ENCODE data around the gene ARHGEF4. TPM values are rescaled to one million over a fixed set of nuclear protein-coding genes. Genes with fewer than 3 reads are reported as not detected.

ARHGEF4 gene
- total and polyA plus RNA-seq, 2 donors from 2014 or later = 0.90 to 0.94 TPM

DNA sequence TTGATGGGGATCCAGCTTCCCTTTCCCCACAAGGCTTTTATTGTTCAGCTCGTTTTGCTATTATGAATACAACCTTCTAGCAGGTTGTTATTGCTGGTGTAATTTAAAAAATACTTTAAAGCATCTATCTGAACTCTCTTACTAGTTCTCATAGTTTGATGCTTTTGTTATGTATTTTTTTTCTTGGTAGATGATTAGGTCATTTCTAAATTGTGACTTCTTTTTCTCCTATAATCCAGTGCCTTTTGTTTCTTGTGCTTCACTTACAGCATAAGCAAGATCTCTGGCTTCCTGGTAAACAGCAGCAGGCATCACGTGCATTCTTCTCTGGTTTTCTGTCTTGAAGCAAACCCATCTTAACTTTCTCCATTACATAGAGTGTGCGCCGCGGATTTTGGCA lies 160.5 kb downstream of the ARHGEF4 start:
- no peak for DNase-seq
- TF ChIP-seq, protein P1, sequence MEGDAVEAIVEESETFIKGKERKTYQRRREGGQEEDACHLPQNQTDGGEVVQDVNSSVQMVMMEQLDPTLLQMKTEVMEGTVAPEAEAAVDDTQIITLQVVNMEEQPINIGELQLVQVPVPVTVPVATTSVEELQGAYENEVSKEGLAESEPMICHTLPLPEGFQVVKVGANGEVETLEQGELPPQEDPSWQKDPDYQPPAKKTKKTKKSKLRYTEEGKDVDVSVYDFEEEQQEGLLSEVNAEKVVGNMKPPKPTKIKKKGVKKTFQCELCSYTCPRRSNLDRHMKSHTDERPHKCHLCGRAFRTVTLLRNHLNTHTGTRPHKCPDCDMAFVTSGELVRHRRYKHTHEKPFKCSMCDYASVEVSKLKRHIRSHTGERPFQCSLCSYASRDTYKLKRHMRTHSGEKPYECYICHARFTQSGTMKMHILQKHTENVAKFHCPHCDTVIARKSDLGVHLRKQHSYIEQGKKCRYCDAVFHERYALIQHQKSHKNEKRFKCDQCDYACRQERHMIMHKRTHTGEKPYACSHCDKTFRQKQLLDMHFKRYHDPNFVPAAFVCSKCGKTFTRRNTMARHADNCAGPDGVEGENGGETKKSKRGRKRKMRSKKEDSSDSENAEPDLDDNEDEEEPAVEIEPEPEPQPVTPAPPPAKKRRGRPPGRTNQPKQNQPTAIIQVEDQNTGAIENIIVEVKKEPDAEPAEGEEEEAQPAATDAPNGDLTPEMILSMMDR (IDR thresholded peaks at IDR 0.05; ENCODE audit: borderline replicate concordance, extremely low read depth, insufficient read depth) = no peak
- intact Hi-C loops (cut with DNase I) = no loop called here
- FAIRE-seq = no peak
- no peak overlapping the region for H3K9ac ChIP-seq (ENCODE audit: low read length in 3 of 3)
- H3K4me3 ChIP-seq (ENCODE audit: low read length in 3 of 3) = no peak overlapping the region
- H3K4me1 ChIP-seq (ENCODE audit: control insufficient read depth in 2 of 3, insufficient read depth in 2 of 3, low read depth in 1 of 3, low read length in 3 of 3) = no peaks in the 10 kb centered on the region
- H3K36me3 ChIP-seq (ENCODE audit: control insufficient read depth in 2 of 3, insufficient read depth in 3 of 3, low read length in 3 of 3) = no peaks in the 10 kb centered on the region
- no peaks in the 10 kb centered on the region for H3K27me3 ChIP-seq (ENCODE audit: control insufficient read depth, insufficient read depth, low read length)
- no peaks in the 10 kb centered on the region for H3K9me3 ChIP-seq (ENCODE audit: control insufficient read depth in 2 of 3, insufficient read depth in 1 of 3, low read length in 3 of 3)
- H3K27ac ChIP-seq (ENCODE audit: low read depth in 2 of 2, low read length in 2 of 2) = no peak overlapping the region

DNA sequence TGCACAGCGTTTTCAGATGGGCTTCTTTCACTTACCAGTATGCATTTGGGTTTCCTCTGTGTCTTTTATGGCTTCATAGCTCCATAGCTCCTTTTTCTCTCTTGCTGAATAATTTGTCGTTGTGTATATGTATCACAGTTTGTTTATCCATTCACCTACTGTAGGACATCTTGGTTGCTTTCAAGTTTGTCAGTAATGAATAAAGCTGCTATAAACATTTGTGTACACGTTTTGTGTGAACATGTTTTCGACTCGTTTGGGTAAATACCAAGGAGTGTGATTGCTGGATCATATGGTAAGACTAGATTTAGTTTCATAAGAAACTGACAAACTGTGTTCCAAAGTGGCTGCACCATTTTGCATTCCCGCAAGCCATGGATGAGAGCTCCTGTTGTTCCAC lies 161.8 kb downstream of the ARHGEF4 start:
- no peaks in the 10 kb centered on the region for H3K36me3 ChIP-seq (ENCODE audit: control insufficient read depth in 2 of 3, insufficient read depth in 3 of 3, low read length in 3 of 3)
- H3K27me3 ChIP-seq (ENCODE audit: control insufficient read depth, insufficient read depth, low read length) = no peaks in the 10 kb centered on the region
- H3K4me1 ChIP-seq (ENCODE audit: control insufficient read depth in 2 of 3, insufficient read depth in 2 of 3, low read depth in 1 of 3, low read length in 3 of 3) = no peaks in the 10 kb centered on the region
- H3K9ac ChIP-seq (ENCODE audit: low read length in 3 of 3) = no peak overlapping the region
- H3K27ac ChIP-seq (ENCODE audit: low read depth in 2 of 2, low read length in 2 of 2) = no peak overlapping the region
- no peak overlapping the region for H3K4me3 ChIP-seq (ENCODE audit: low read length in 3 of 3)
- FAIRE-seq (no peak), DNase-seq (no peak)
- intact Hi-C loops (cut with DNase I) = no loop called here
- TF ChIP-seq, protein P1 (IDR thresholded peaks at IDR 0.05; ENCODE audit: borderline replicate concordance, extremely low read depth, insufficient read depth) = no peak
- H3K9me3 ChIP-seq (ENCODE audit: control insufficient read depth in 2 of 3, insufficient read depth in 1 of 3, low read length in 3 of 3) = no peaks in the 10 kb centered on the region

DNA sequence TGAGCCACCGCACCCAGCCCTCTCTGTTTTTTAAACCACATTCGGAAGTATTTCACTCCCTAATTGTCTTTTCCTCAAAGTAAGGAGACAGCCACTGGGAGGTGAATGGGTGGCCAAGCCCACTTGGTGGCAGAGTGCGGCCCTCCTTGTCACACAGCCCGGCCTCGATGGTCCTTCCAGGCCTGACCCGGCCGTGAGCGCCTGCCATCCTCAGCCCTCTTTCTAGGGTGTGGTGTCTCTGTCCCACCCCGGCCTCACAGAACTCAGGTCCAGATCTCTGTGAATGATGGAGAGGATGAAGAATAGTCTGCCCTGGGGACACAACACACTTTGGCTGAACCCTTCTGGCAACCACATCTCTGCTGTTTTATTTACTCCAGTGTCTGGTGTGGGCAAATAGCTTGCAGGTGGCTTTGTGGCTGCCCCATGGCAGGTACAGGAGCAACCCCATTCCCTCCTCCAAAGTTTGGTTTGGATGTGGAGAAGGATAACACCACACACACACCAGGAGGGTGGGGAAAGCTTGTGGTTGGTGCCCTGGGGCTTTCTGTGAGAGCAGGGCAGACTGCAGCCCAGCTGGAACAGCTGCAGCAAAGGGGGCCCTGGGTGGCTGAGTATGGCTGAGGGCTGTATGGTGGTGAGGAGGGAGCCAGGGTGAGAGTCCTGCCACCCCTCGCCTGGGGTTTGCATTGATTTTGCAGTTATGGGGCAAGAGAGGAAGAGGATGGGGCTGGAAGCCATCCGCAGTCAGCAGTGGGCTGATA lies 167.9 kb downstream of the ARHGEF4 start:
- no peaks in the 10 kb centered on the region for H3K27me3 ChIP-seq (ENCODE audit: control insufficient read depth, insufficient read depth, low read length)
- no peak overlapping the region for H3K9ac ChIP-seq (ENCODE audit: low read length in 3 of 3)
- no peak overlapping the region for H3K4me3 ChIP-seq (ENCODE audit: low read length in 3 of 3)
- intact Hi-C loops (cut with DNase I) = no loop called here
- H3K4me1 ChIP-seq (ENCODE audit: control insufficient read depth in 2 of 3, insufficient read depth in 2 of 3, low read depth in 1 of 3, low read length in 3 of 3) = no peaks in the 10 kb centered on the region
- TF ChIP-seq, protein P1 (IDR thresholded peaks at IDR 0.05; ENCODE audit: borderline replicate concordance, extremely low read depth, insufficient read depth) = no peak
- FAIRE-seq (no peak), DNase-seq (no peak)
- no peaks in the 10 kb centered on the region for H3K36me3 ChIP-seq (ENCODE audit: control insufficient read depth in 2 of 3, insufficient read depth in 3 of 3, low read length in 3 of 3)
- peaks cover 0 to 2% (median 0%) of the 10 kb centered on the region in 3 donors for H3K9me3 ChIP-seq (ENCODE audit: control insufficient read depth in 2 of 3, insufficient read depth in 1 of 3, low read length in 3 of 3)
- no peak overlapping the region for H3K27ac ChIP-seq (ENCODE audit: low read depth in 2 of 2, low read length in 2 of 2)

Measured in kidney (tissue), 14 donors.